Body of pancreas (tissue), 4 donors: ENCODE data around the gene NIN. TPM values are rescaled to one million over a fixed set of nuclear protein-coding genes. Genes with fewer than 3 reads are reported as not detected.

Experiments used
- ATAC-seq: fragments of 150-250 bp; one replicate; pipeline ENCODE4 v1.9.1; 2016
- DNase-seq, 4 donors: peaks; one replicate each; pipeline ENCODE4 v3.0.0-alpha.2; 2019
- H3K27ac ChIP-seq, 4 donors: fragments of 200-600 bp; sonication (generic); 1 replicate in 3 of 4; 2 replicates in 1 of 4; pipeline versions ENCODE4 v1.5.1 to v1.6.1; 2016 to 2019; ENCODE audit warnings: mild to moderate bottlenecking in 1 of 4, mixed read lengths in 1 of 4, moderate library complexity in 1 of 4
- H3K27me3 ChIP-seq, 2 donors: fragments of 200-600 bp; sonication (generic); one replicate each; pipeline ENCODE4 v1.6.0; 2016; ENCODE audit warnings: mild to moderate bottlenecking in 1 of 2
- H3K36me3 ChIP-seq, 2 donors: fragments of 200-600 bp; sonication (generic); replicated peaks in 1 of 2; 2 replicates each; pipeline ENCODE4 v1.5.1; 2016; ENCODE audit warnings: low read depth in 2 of 2; ENCODE audit not compliant: insufficient read depth in 1 of 2
- H3K4me1 ChIP-seq: fragments of 200-600 bp; sonication (generic); one replicate; pipeline ENCODE4 v1.6.0; 2016
- H3K4me3 ChIP-seq, 2 donors: fragments of 200-600 bp; sonication (generic); 1 replicate in 1 of 2; 2 replicates in 1 of 2; pipeline ENCODE4 v1.5.1; 2016 to 2019
- H3K9me3 ChIP-seq, 3 donors: fragments of 200-600 bp; sonication (generic); 1 replicate in 2 of 3; 2 replicates in 1 of 3; pipeline ENCODE4 v1.5.1; 2016
- POLR2A ChIP-seq, 3 donors: fragments of 450-650 bp; IDR thresholded peaks; one replicate each; pipeline ENCODE4 v1.6.1; 2016; ENCODE audit warnings: antibody characterized with exemption in 3 of 3, mild to moderate bottlenecking in 2 of 3
- WGBS, 2 donors: methylation state at CpG; one replicate each; pipeline ENCODE4 v1.1.5; 2017; 5-methylcytosine and 5-hydroxymethylcytosine counted together
- intact Hi-C: fragments of 100-400 bp; cut with DNase I; formaldehyde crosslinking; loops from one replicate; pipeline ENCODE4 v1.15.1; 2023
- small RNA-seq: library from RNA; depleted of rRNA; stranded (forward); fragments of <200 nt; gene quantifications from one replicate; pipeline ENCODE3, GENCODE V24; 2016
- total RNA-seq, 2 donors: library from RNA; depleted of rRNA; stranded (reverse); fragments of >200 nt; gene quantifications; one replicate each; pipeline ENCODE4 v1.1.0, GENCODE V29; 2016

The NIN gene
- total RNA-seq, 2 donors from 2014 or later: 6.6 to 16.9 TPM

DNA sequence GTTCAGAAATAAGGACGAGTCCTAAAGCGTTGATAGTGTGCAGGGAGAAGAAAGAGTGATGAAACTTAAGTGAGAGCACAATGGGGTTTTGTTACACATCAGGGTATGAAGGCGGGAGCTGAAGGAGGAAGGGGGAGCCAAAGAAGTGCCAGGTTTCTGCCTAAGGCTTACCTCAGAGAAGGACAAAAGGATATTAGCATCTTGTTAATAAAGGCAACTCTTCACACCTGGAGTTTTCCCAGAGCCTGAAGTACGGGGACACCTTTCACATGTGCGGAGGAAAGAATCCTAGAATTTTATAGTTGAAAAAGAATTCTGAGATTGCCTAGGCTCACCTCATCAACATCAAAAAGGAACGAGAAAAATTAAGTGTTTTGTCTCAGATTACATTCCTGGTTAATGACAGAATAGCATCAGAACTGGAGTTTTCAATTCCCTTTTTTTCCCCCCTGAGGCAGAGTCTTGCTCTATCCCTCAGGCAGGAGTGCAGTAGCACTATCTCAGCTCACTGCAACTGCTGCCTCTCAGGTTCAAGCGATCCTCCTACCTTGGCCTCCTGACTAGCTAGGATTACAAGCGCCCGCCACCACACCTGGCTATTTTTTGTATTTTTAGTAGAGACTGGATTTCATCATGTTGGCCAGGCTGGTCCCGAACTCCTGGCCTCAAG is 160.6 kb downstream of the NIN start:
- H3K9me3 ChIP-seq: no peaks in the 10 kb centered on the region
- peak in 1 of 4 donors; percentile 29 for DNase-seq
- intact Hi-C loops: no loop called here

More for the DNA sequence above, 160.6 kb downstream of the NIN start:
- H3K36me3 ChIP-seq: no peaks in the 10 kb centered on the region
- 70 to 76% methylated on average over 10 of the region's 10 CpGs for WGBS, 2 donors
- TF ChIP-seq POLR2A (IDR thresholded peaks at IDR 0.05): no peak
- peaks cover 14% of the 10 kb centered on the region for H3K4me1 ChIP-seq
- ATAC-seq: no peak
- no peak overlapping the region for H3K4me3 ChIP-seq
- no peaks in the 10 kb centered on the region for H3K27me3 ChIP-seq
- H3K27ac ChIP-seq: no peak overlapping the region

Small RNAs within 50 kb of the gene (small RNA-seq; reads per million reads assigned to genes)
- not detected for gene RF00593

Other genes starting within 250 kb of the NIN start
- gene SAV1, start 162.9 kb downstream of the NIN start, total RNA-seq: 10 to 100 TPM; 55.0 to 94.9 TPM
- gene ABHD12B, start 40.9 kb upstream of the NIN start, total RNA-seq: not detected
- gene PYGL, start 113.3 kb upstream of the NIN start, total RNA-seq: 10 to 100 TPM; 11.5 to 11.9 TPM